Mesendoderm (in vitro differentiated cells): ENCODE results near the gene NEO1. TPM values are rescaled to one million over a fixed set of nuclear protein-coding genes. Genes with fewer than 3 reads are reported as not detected.

Source experiments
- DNase-seq: peaks from one replicate; pipeline ENCODE4 v3.0.0; 2013
- H2AK5ac ChIP-seq: 2 replicates; pipeline ENCODE4 v1.6.1; 2013; ENCODE audit warnings: low read length, inconsistent platforms
- H2BK120ac ChIP-seq: 2 replicates; pipeline ENCODE4 v1.6.1; 2013; ENCODE audit warnings: low read depth, mild to moderate bottlenecking, low read length, moderate library complexity, mixed read lengths
- H2BK15ac ChIP-seq: replicated peaks from 2 replicates; pipeline ENCODE4 v1.6.1; 2013; ENCODE audit warnings: low read depth, mild to moderate bottlenecking, moderate library complexity
- H2BK5ac ChIP-seq: 2 replicates; pipeline ENCODE4 v1.6.1; 2013; ENCODE audit warnings: low read length, inconsistent platforms
- H3K18ac ChIP-seq: 2 replicates; pipeline ENCODE4 v1.6.1; 2013; ENCODE audit warnings: mild to moderate bottlenecking, low read length, mixed read lengths
- H3K23ac ChIP-seq: one replicate; pipeline ENCODE4 v1.6.1; 2013; ENCODE audit warnings: low read length
- H3K27ac ChIP-seq: 2 replicates; pipeline ENCODE4 v1.5.1; 2013; ENCODE audit warnings: low read depth, mild to moderate bottlenecking, inconsistent platforms, low read length, moderate library complexity
- H3K27me3 ChIP-seq: 2 replicates; pipeline ENCODE4 v1.6.1; 2013; ENCODE audit warnings: low read length, control low read depth, mild to moderate bottlenecking, inconsistent platforms; ENCODE audit not compliant: insufficient read depth, poor library complexity
- H3K36me3 ChIP-seq: 2 replicates; pipeline ENCODE4 v1.6.1; 2013; ENCODE audit warnings: low read length, inconsistent platforms; ENCODE audit not compliant: control insufficient read depth, insufficient read depth
- H3K4ac ChIP-seq: one replicate; pipeline ENCODE4 v1.6.1; 2013; ENCODE audit warnings: low read depth, mild to moderate bottlenecking, low read length, moderate library complexity
- H3K4me1 ChIP-seq: 2 replicates; pipeline ENCODE4 v1.6.1; 2013; ENCODE audit warnings: low read depth, low read length, inconsistent platforms; ENCODE audit not compliant: control insufficient read depth
- H3K4me2 ChIP-seq: 2 replicates; pipeline ENCODE4 v1.6.1; 2013; ENCODE audit warnings: low read length
- H3K4me3 ChIP-seq: 2 replicates; pipeline ENCODE4 v1.5.1; 2013; ENCODE audit warnings: mild to moderate bottlenecking, low read length
- H3K56ac ChIP-seq: one replicate; pipeline ENCODE4 v1.6.1; 2013; ENCODE audit warnings: low read length
- H3K79me1 ChIP-seq: 2 replicates; pipeline ENCODE4 v1.6.1; 2013; ENCODE audit warnings: low read length, inconsistent platforms
- H3K79me2 ChIP-seq: 2 replicates; pipeline ENCODE4 v1.6.1; 2013; ENCODE audit warnings: mild to moderate bottlenecking, low read length; ENCODE audit not compliant: control insufficient read depth, insufficient read depth
- H3K9ac ChIP-seq: 2 replicates; pipeline ENCODE4 v1.6.1; 2013; ENCODE audit warnings: low read length, inconsistent platforms
- H4K5ac ChIP-seq: one replicate; pipeline ENCODE4 v1.6.1; 2013; ENCODE audit warnings: low read length
- H4K8ac ChIP-seq: one replicate; pipeline ENCODE4 v1.6.1; 2013; ENCODE audit warnings: low read depth, mild to moderate bottlenecking, control low read depth, low read length, moderate library complexity
- WGBS: extraction: QIAGEN DNeasy Blood & Tissue Kit; methylation state at CpG from one replicate; pipeline ENCODE4 v1.1.7; 2013; ENCODE audit warnings: low lambda C conversion rate, missing lambda C conversion rate; ENCODE audit not compliant: insufficient coverage; ENCODE audit errors: extremely low coverage; 5-methylcytosine and 5-hydroxymethylcytosine counted together
- small RNA-seq: library from polyadenylated mRNA; stranded (forward); fragments of <200 nt; extraction: miRNeasy Mini kit (QIAGEN cat#:217004); gene quantifications from one replicate; pipeline ENCODE3, GENCODE V24; 2013; ENCODE audit not compliant: insufficient read depth

NEO1 gene

GRCh38 chr15:73353734-73354133, 301.5 kb downstream of the NEO1 start:
- no CpG with 5 or more reads among the region's 3 CpGs for WGBS
- H3K27me3 ChIP-seq = no peaks in the 10 kb centered on the region

GRCh38 chr15:73354241-73354640, 302.0 kb downstream of the NEO1 start:
- Histone ChIP-seq H4K8ac (no peak overlapping the region), H2AK5ac (no peak overlapping the region), H3K36me3 (no peaks in the 10 kb centered on the region), H3K79me2 (no peaks in the 10 kb centered on the region), H3K79me1 (peaks cover 5% of the 10 kb centered on the region), H3K4ac (no peak overlapping the region), H3K4me2 (no peak overlapping the region), H3K27ac (no peak overlapping the region), H3K56ac (no peak overlapping the region), H3K27me3 (no peaks in the 10 kb centered on the region), H3K23ac (no peak overlapping the region), H4K5ac (no peak overlapping the region), H3K18ac (no peak overlapping the region), H2BK120ac (no peak overlapping the region), H2BK5ac (no peak overlapping the region), H3K4me1 (no peaks in the 10 kb centered on the region), H3K4me3 (no peak overlapping the region), H3K9ac (no peak overlapping the region), H2BK15ac (no peak overlapping the region)
- WGBS = no CpG with 5 or more reads among the region's 4 CpGs
- no peak for DNase-seq

More at GRCh38 chr15:73353734-73354133, 301.5 kb downstream of the NEO1 start:
- H3K79me1 ChIP-seq = peaks cover 5% of the 10 kb centered on the region
- no peak overlapping the region for H3K9ac ChIP-seq
- no peaks in the 10 kb centered on the region for H3K36me3 ChIP-seq
- H3K4me2 ChIP-seq = no peak overlapping the region
- H3K4me3 ChIP-seq = no peak overlapping the region
- H2BK120ac ChIP-seq = no peak overlapping the region
- H3K4ac ChIP-seq = no peak overlapping the region
- no peak for DNase-seq
- H3K79me2 ChIP-seq = no peaks in the 10 kb centered on the region
- H3K18ac ChIP-seq = no peak overlapping the region
- no peak overlapping the region for H2AK5ac ChIP-seq
- H3K23ac ChIP-seq = no peak overlapping the region
- no peaks in the 10 kb centered on the region for H3K4me1 ChIP-seq
- no peak overlapping the region for H4K5ac ChIP-seq
- H4K8ac ChIP-seq = no peak overlapping the region
- H3K27ac ChIP-seq = no peak overlapping the region
- no peak overlapping the region for H2BK5ac ChIP-seq
- no peak overlapping the region for H3K56ac ChIP-seq
- no peak overlapping the region for H2BK15ac ChIP-seq

Small RNAs within 50 kb of the gene (small RNA-seq; reads per million reads assigned to genes)
- gene FKBP1AP2 = not detected
